ENCODE results near the gene TAF3.

Gene TAF3

DNA sequence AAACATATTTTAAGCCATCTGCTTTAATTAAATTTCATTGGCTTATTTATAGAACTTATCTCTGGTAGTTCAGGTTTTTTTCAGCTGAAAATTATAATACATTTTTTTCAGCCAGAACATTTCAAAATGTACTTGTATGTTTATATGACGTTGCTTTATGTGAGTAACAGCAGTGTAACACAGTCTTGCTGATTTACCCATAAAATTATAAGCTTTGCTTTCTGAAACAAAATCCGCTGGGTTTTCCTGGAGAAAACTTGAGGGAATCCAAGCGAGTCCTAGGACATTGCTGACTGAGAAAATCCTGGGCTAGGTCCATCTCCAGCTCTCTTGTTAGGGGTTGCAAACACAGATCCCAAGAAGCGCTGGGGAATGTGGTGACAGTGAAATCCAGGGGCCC is 124.0 kb downstream of the TAF3 start:
- no peaks in the 10 kb centered on the region for H3K36me3 ChIP-seq (replicated peaks)
- no peaks in the 10 kb centered on the region for H3K27me3 ChIP-seq (ENCODE audit: low read depth)
- DNase-seq (ENCODE audit: low spot score in 2 of 2) = no peak
- no peaks in the 10 kb centered on the region for H3K9me3 ChIP-seq
- in situ Hi-C loops (cut with MboI; ENCODE audit: low sequenced_read_pairs) = no loop called here
- peaks cover 13% of the 10 kb centered on the region for H3K4me1 ChIP-seq
- no peak overlapping the region for H3K4me3 ChIP-seq

DNA sequence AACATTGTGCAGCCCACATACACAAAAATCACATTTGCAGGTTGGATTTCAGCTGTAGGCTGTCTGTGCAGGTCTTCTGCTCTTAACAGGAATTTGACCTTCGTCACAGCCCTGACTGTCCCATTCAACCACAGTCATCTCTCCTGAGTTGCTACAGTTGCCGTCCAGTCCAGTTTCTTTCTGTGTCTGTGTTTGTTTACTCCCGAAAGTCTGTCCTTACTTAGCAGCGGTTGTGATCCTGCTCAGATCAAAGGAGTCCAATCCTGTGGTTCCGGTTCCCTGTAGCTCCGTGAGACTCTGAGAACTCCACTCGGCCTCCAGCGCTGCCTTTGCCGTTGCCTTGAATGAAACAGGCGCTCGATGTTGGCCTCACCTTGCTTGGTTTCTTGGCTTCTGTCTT is 124.6 kb downstream of the TAF3 start:
- Histone ChIP-seq H3K4me1 (peaks cover 13% of the 10 kb centered on the region), H3K27me3 (ENCODE audit: low read depth) (no peaks in the 10 kb centered on the region), H3K9me3 (no peaks in the 10 kb centered on the region), H3K36me3 (replicated peaks) (no peaks in the 10 kb centered on the region), H3K4me3 (no peak overlapping the region)
- DNase-seq (ENCODE audit: low spot score in 2 of 2) = no peak
- in situ Hi-C loops (cut with MboI; ENCODE audit: low sequenced_read_pairs) = no loop called here

DNA sequence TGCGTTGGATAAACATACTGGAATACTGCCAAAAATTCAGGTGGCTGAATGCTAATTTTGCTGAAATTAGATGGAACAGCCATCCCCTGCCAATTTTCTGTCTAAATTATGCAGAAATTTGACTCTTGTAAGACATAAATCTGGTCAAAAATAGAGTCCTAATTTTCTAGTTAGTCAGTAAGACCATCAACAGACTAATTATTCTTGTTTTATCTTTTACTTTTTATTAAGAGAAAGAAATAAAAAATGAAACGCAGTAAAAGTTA is 125.8 kb downstream of the TAF3 start:
- Histone ChIP-seq H3K9me3 (no peaks in the 10 kb centered on the region), H3K4me1 (peaks cover 13% of the 10 kb centered on the region), H3K36me3 (replicated peaks) (no peaks in the 10 kb centered on the region), H3K27me3 (ENCODE audit: low read depth) (no peaks in the 10 kb centered on the region), H3K4me3 (no peak overlapping the region)
- no peak for DNase-seq (ENCODE audit: low spot score in 2 of 2)
- in situ Hi-C loops (cut with MboI; ENCODE audit: low sequenced_read_pairs) = no loop called here

DNA sequence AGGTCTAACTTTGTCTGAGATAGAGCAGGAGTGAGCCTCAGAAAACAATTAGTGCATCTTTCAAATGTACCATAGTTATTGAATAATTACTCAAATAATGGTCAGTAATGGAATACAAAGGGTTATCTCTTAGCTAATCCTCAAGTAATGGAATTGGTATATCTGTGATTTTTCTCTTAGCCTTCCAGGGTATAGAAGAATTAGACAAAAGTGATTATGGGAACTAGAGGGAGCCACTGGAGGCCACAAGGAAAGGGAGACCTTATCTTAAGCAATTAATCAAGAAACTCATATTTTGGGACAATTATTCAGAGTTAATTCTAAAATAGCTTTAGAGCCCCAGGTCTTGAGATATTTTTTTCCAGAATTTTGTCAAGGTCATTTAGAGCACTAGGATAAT is 126.2 kb downstream of the TAF3 start:
- no peak for DNase-seq (ENCODE audit: low spot score in 2 of 2)
- Histone ChIP-seq H3K36me3 (replicated peaks) (no peaks in the 10 kb centered on the region), H3K4me1 (peaks cover 13% of the 10 kb centered on the region), H3K4me3 (no peak overlapping the region), H3K9me3 (no peaks in the 10 kb centered on the region), H3K27me3 (ENCODE audit: low read depth) (no peaks in the 10 kb centered on the region)
- in situ Hi-C loops (cut with MboI; ENCODE audit: low sequenced_read_pairs) = no loop called here

DNA sequence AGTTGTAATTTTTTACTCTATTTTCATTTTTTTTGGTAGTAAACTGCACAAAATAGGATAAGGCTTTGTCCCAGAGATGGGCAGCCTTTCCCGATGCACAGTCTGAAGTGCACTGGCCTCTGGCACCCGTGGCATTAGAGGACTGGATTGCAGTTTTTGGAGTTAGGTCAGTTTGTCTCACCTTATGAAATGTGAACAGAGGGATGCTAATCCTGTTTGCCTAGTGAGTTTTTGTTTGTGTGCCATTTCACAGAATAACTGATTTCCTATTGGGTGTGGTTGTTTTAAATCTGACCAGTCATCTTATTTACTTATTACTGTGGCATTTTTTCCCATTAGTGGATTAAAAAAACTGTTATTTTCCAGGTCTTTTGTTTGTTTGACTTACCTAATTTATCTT is 126.7 kb downstream of the TAF3 start:
- DNase-seq (ENCODE audit: low spot score in 2 of 2) = no peak
- peaks cover 13% of the 10 kb centered on the region for H3K4me1 ChIP-seq
- H3K36me3 ChIP-seq (replicated peaks) = no peaks in the 10 kb centered on the region
- H3K27me3 ChIP-seq (ENCODE audit: low read depth) = no peaks in the 10 kb centered on the region
- in situ Hi-C loops (cut with MboI; ENCODE audit: low sequenced_read_pairs) = no loop called here
- H3K4me3 ChIP-seq = no peak overlapping the region
- no peaks in the 10 kb centered on the region for H3K9me3 ChIP-seq

DNA sequence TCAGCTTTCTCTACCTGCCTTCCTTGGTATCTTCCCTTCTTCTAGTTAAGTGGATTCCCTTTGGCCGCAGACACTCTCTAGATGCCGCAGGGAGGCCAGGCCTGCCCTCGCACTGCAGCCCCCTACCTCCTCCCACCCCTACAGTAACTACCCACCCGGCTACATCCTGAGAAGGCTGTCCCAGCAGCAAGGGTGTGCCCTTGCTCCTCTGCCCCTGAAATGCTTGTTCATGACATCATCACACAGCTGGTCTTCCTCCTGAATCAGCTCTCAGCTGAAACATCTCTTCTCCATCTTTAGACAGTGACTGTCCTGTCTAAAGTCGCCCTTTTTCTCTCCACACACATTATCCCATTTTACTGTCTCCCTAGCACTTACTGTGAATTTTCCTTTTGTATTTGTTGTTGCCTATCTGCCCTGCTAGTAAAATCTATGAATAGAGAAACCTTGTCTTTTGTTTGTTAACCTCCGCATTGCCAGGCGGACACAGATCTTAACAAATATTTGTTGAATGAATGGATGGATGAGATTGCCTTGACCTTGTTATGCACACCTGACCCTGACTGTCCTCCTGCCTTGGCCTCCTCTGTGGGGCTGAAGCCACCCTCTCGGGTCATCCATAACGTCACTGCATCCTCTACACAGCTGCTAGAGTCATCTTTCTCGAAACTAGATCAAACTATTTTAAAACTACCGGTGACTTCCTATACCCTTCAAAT is 127.3 kb downstream of the TAF3 start:
- Histone ChIP-seq H3K4me3 (no peak overlapping the region), H3K9me3 (no peaks in the 10 kb centered on the region), H3K4me1 (peaks cover 13% of the 10 kb centered on the region), H3K27me3 (ENCODE audit: low read depth) (no peaks in the 10 kb centered on the region), H3K36me3 (replicated peaks) (no peaks in the 10 kb centered on the region)
- in situ Hi-C loops (cut with MboI; ENCODE audit: low sequenced_read_pairs) = no loop called here
- DNase-seq (ENCODE audit: low spot score in 2 of 2) = no peak

DNA sequence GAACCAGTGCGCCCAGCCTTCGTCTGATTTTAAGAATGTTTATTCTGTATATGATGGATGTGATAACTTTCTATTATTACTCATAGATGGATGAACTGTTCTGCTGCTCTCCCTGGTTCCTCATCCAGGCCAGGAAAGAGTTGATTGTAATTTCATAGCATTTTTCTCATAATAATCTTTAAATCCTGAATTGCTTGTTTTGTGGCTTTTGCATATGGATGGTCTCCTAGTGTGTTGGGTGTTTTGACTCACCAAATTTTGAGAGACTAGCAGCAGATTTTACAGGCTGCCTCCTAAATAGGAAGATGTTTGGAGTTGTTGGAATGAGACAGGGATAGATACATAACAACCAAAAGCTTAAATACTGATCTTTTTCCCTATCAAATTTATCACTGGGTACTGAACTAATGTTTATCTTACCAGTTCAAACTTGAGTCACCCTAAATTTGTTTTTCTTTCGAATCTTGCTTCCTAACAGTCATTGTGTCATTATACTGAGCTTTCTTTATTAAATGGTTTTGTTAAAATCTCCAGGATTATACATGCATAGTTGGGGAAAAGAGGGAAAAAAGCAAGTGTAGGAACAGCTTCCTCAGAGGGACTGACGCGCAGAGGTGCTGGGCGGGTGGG is 130.2 kb downstream of the TAF3 start:
- peaks cover 13% of the 10 kb centered on the region for H3K4me1 ChIP-seq
- in situ Hi-C loops (cut with MboI; ENCODE audit: low sequenced_read_pairs) = no loop called here
- H3K36me3 ChIP-seq (replicated peaks) = no peaks in the 10 kb centered on the region
- DNase-seq (ENCODE audit: low spot score in 2 of 2) = no peak
- H3K27me3 ChIP-seq (ENCODE audit: low read depth) = no peaks in the 10 kb centered on the region
- H3K4me3 ChIP-seq = no peak overlapping the region
- no peaks in the 10 kb centered on the region for H3K9me3 ChIP-seq

DNA sequence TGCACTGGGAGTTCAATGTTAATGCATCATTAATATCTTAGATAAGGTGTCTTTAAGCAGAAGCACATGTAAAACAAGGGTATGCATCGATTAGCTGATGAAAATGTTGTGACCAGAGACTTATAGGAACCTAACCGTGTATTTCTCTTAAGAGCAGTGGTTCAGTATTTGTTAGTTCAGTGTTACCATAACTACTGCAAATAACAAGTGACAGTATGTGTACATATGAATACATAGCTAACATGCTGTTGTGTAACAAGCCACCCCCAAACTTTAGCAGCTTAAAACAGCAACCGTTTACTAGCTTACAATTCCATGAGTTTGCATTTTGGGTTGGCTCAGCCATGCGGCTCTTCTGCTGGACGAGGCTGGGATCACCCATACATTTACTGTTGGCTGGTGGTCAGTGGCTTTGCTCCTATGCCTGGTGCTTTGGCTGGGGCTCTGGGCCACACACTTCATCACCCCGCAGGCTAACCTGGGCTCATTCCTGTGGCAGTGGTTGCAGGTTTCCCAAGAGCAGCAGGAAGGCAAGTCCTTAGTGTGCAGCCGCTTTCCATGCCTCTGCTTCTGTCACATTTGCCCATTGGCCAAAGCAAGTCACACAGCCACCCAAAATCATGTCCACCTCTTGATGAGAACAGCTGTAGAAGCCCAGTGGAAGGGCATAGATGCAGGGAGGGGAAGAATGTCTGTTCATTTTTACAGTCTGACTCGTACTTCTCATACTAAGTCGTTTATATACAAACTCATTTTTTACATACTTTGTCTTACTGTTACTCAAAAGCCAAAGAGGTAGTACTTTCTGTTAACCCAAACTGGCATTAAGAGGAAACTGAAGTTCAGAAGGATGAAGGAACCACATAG is 132.9 kb downstream of the TAF3 start:
- Histone ChIP-seq H3K4me1 (peaks cover 2% of the 10 kb centered on the region; the same call in 1 of the 2 replicates), H3K9me3 (no peaks in the 10 kb centered on the region), H3K4me3 (no peak overlapping the region), H3K36me3 (replicated peaks) (no peaks in the 10 kb centered on the region), H3K27me3 (ENCODE audit: low read depth) (no peaks in the 10 kb centered on the region)
- no peak for DNase-seq (ENCODE audit: low spot score in 2 of 2)
- in situ Hi-C loops (cut with MboI; ENCODE audit: low sequenced_read_pairs) = no loop called here

DNA sequence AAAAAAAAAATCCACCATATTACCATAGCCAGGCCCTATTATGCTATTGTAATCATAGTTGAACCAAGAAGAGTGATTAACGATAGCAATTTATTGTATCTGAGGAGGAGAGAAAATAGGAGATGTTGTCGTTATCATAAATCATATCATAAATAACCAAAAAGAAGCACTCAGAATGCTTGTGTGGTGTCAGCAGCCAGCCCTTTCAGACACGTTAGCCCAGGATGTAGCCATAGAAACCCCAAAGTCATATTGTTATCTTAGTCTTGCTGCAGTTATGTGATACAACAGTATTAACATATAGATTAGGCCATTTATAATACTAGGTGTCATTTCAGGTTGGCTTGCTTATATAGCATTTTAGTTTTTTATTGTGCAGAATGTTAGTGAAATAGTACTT is 134.0 kb downstream of the TAF3 start:
- in situ Hi-C loops (cut with MboI; ENCODE audit: low sequenced_read_pairs) = no loop called here
- peaks cover 2% of the 10 kb centered on the region; the same call in 1 of the 2 replicates for H3K4me1 ChIP-seq
- no peak for DNase-seq (ENCODE audit: low spot score in 2 of 2)
- H3K36me3 ChIP-seq (replicated peaks) = no peaks in the 10 kb centered on the region
- H3K9me3 ChIP-seq = no peaks in the 10 kb centered on the region
- no peak overlapping the region for H3K4me3 ChIP-seq
- no peaks in the 10 kb centered on the region for H3K27me3 ChIP-seq (ENCODE audit: low read depth)

DNA sequence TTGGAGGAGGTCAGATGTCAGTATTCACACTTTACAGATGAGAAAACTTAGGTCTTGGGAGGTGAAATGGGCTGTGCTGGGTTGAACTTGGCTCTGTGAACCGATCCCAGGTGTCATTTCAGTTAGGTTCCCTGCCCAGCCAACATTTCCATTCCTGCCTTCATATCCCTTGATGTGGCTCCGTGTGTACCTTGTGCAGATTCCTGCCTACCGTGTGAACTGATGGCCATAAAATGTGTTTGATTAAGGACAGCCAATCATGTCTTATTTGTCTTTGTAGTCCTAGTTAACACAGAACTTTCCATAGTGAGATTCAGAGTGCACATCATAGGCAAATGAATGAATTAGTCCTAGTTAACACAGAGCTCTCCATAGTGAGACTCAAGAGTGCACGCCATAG is 135.1 kb downstream of the TAF3 start:
- no peaks in the 10 kb centered on the region for H3K9me3 ChIP-seq
- H3K4me3 ChIP-seq = no peak overlapping the region
- H3K4me1 ChIP-seq = peaks cover 2% of the 10 kb centered on the region; the same call in 1 of the 2 replicates
- in situ Hi-C loops (cut with MboI; ENCODE audit: low sequenced_read_pairs) = no loop called here
- H3K27me3 ChIP-seq (ENCODE audit: low read depth) = no peaks in the 10 kb centered on the region
- no peak for DNase-seq (ENCODE audit: low spot score in 2 of 2)
- H3K36me3 ChIP-seq (replicated peaks) = no peaks in the 10 kb centered on the region

DNA sequence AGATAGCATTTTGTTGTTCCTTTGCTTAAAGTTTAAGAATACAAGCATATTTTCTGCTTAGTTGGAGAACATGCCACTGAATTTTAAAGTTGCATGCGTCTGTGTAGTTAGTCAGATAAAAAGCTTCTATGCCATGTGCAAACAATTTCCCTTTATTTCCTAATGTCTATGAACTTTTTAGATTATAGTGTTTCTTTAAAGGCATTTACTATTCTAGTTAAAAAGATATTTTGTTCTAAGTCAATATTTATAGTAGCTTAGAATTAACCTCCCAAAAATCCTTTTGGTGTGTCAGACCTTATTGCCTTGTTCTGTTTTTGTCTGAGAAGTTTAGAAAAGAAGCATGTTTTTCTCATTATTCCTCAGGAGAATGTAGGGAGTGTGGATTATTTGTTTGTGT is 137.1 kb downstream of the TAF3 start:
- no peak for DNase-seq (ENCODE audit: low spot score in 2 of 2)
- Histone ChIP-seq H3K4me1 (peaks cover 2% of the 10 kb centered on the region; the same call in 1 of the 2 replicates), H3K4me3 (no peak overlapping the region), H3K36me3 (replicated peaks) (no peaks in the 10 kb centered on the region), H3K27me3 (ENCODE audit: low read depth) (no peaks in the 10 kb centered on the region), H3K9me3 (no peaks in the 10 kb centered on the region)
- in situ Hi-C loops (cut with MboI; ENCODE audit: low sequenced_read_pairs) = no loop called here

DNA sequence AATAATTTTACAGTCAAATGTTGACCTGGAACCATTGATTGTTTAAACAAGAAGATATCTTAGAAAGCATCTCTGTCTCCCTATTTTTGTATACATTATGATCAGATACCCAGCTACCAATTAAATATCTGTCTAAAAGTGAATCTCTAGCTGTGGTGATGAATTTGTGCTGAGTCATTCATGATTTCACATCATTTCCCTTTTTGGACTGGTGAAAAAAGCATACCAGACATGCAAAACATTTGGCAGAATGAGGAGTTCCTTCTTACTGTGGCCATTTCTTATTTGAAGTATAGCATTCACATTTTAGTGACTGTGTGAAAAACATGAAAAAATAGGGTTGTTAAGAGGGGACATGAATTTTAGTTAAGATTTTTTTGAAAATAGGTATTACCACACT is 138.2 kb downstream of the TAF3 start:
- DNase-seq (ENCODE audit: low spot score in 2 of 2) = no peak
- no peaks in the 10 kb centered on the region for H3K9me3 ChIP-seq
- in situ Hi-C loops (cut with MboI; ENCODE audit: low sequenced_read_pairs) = no loop called here
- H3K27me3 ChIP-seq (ENCODE audit: low read depth) = no peaks in the 10 kb centered on the region
- no peaks in the 10 kb centered on the region for H3K36me3 ChIP-seq (replicated peaks)
- no peak overlapping the region for H3K4me3 ChIP-seq
- peaks cover 2% of the 10 kb centered on the region; the same call in 1 of the 2 replicates for H3K4me1 ChIP-seq

DNA sequence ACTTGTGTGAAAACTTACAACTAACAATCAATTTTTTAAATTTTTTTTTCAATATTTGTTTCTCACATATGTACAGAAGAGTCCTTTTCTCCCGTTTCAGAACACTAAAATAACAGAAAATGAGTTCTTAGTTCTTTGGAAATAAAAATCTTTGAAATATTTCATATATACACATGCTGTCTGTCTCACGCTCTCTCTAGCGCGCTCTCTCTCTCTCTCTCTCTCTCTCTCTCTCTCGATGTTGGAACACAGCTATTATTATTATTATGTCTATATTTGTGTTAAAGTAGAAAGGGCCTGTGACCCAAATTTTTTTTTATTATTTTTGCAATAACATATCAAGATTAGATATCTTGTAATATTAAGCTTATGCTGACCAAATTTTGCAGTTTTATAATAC is 139.3 kb downstream of the TAF3 start:
- no peak overlapping the region for H3K4me3 ChIP-seq
- no peaks in the 10 kb centered on the region for H3K9me3 ChIP-seq
- H3K4me1 ChIP-seq = peaks cover 2% of the 10 kb centered on the region; the same call in 1 of the 2 replicates
- in situ Hi-C loops (cut with MboI; ENCODE audit: low sequenced_read_pairs) = no loop called here
- no peaks in the 10 kb centered on the region for H3K27me3 ChIP-seq (ENCODE audit: low read depth)
- DNase-seq (ENCODE audit: low spot score in 2 of 2) = no peak
- H3K36me3 ChIP-seq (replicated peaks) = no peaks in the 10 kb centered on the region

DNA sequence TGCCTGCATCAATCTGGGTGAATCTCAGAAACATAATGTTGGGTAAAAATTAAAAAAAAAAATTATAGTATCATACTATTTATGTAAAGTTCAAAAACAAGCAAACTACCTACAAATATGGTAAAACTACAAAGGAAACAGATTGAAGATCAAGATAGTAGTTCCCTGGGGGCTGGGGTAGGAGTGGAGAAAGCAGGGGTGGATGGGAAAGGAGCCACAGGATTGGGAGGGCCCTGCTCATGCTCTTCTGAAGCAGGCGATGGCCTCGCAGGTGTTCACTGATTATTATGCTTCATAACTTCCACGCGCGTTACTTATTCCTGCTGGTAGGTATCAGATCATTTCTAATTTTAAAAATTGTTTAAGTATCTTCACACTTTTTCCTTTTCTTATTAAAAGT is 140.1 kb downstream of the TAF3 start:
- DNase-seq (ENCODE audit: low spot score in 2 of 2) = no peak
- in situ Hi-C loops (cut with MboI; ENCODE audit: low sequenced_read_pairs) = no loop called here

More for the DNA sequence above, 140.1 kb downstream of the TAF3 start:
- no peak overlapping the region for H3K4me3 ChIP-seq
- no peaks in the 10 kb centered on the region for H3K36me3 ChIP-seq (replicated peaks)
- peaks cover 2% of the 10 kb centered on the region; the same call in 1 of the 2 replicates for H3K4me1 ChIP-seq
- H3K9me3 ChIP-seq = no peaks in the 10 kb centered on the region
- H3K27me3 ChIP-seq (ENCODE audit: low read depth) = no peaks in the 10 kb centered on the region

Measured in HAP-1 (cell line).